WTC11 (cell line): ENCODE measurements around the gene MBD6. TPM values are rescaled to one million over a fixed set of nuclear protein-coding genes. Genes with fewer than 3 reads are reported as not detected.

Source experiments
- ATAC-seq: fragments of 200-7000 bp; cut with Tn5 transposase; 2 replicates; pipeline ENCODE4 v1.10.0; 2021; ENCODE audit warnings: mild to moderate bottlenecking, moderate library complexity
- CTCF ChIA-PET: fragments of 300-600 bp; sonication (Branson Sonifier 250); formaldehyde crosslinking; loops from one replicate; lab custom pipeline; 2021; ENCODE audit warnings: antibody characterized with exemption; lab: Charles Lee
- POLR2A ChIA-PET: fragments of 350-600 bp; sonication (Branson Sonifier 250); formaldehyde crosslinking; loops from one replicate; lab custom pipeline; 2021; ENCODE audit warnings: antibody characterized with exemption; lab: Charles Lee
- DNase-seq: peaks from one replicate; pipeline ENCODE4 v3.0.0; 2021; ENCODE audit warnings: low spot score
- H3K27ac Mint-ChIP-seq: 2 replicates; pipeline ENCODE4 v1.8.0; 2021; ENCODE audit warnings: mixed read lengths
- H3K27me3 Mint-ChIP-seq: 2 replicates; pipeline ENCODE4 v1.8.0; 2021; ENCODE audit warnings: low read depth, mild to moderate bottlenecking, moderate library complexity, mixed read lengths
- H3K36me3 Mint-ChIP-seq: 2 replicates; pipeline ENCODE4 v1.8.0; 2021; ENCODE audit warnings: mixed read lengths
- H3K4me1 Mint-ChIP-seq: 2 replicates; pipeline ENCODE4 v1.8.0; 2022; ENCODE audit warnings: mixed read lengths
- H3K4me3 Mint-ChIP-seq: 2 replicates; pipeline ENCODE4 v1.8.0; 2021; ENCODE audit warnings: mild to moderate bottlenecking, moderate library complexity, mixed read lengths
- H3K9me3 Mint-ChIP-seq: 2 replicates; pipeline ENCODE4 v1.8.0; 2021; ENCODE audit warnings: mixed read lengths
- ATF3 ChIP-seq: sonication (generic); formaldehyde crosslinking; conservative IDR thresholded peaks from 2 replicates; pipeline ENCODE4 v1.8.1; 2022; ENCODE audit warnings: mild to moderate bottlenecking, missing genetic modification reagents
- CDX4 ChIP-seq: fragments of 250-450 bp; sonication (Bioruptor Pico); IDR thresholded peaks from 2 replicates; pipeline ENCODE4 v1.9.0; 2021; ENCODE audit warnings: moderate library complexity, mild to moderate bottlenecking, inconsistent platforms, borderline replicate concordance
- CTCF ChIP-seq: fragments of 200-600 bp; IDR thresholded peaks from 2 replicates; pipeline ENCODE4 v1.8.0; 2022; ENCODE audit warnings: antibody characterized with exemption
- E2F5 ChIP-seq: sonication (generic); formaldehyde crosslinking; IDR thresholded peaks from 2 replicates; pipeline ENCODE4 v1.8.1; 2022; ENCODE audit warnings: mild to moderate bottlenecking, moderate library complexity, missing genetic modification reagents
- ERG ChIP-seq: fragments of 250-450 bp; sonication (Bioruptor Pico); IDR thresholded peaks from 2 replicates; pipeline ENCODE4 v1.8.0; 2021; ENCODE audit warnings: mild to moderate bottlenecking
- FOXP4 ChIP-seq: sonication (generic); formaldehyde crosslinking; IDR thresholded peaks from 2 replicates; pipeline ENCODE4 v1.8.0; 2022; ENCODE audit warnings: mild to moderate bottlenecking, missing genetic modification reagents
- PRDM15 ChIP-seq: sonication (generic); formaldehyde crosslinking; IDR thresholded peaks from 2 replicates; pipeline ENCODE4 v1.8.0; 2022; ENCODE audit warnings: missing genetic modification reagents
- PRRX2 ChIP-seq: fragments of 250-450 bp; sonication (Bioruptor Pico); IDR thresholded peaks from 2 replicates; pipeline ENCODE4 v1.8.0; 2021; ENCODE audit warnings: mild to moderate bottlenecking
- ZNF219 ChIP-seq: sonication (generic); formaldehyde crosslinking; IDR thresholded peaks from 2 replicates; pipeline ENCODE4 v1.8.0; 2023; ENCODE audit warnings: missing genetic modification reagents, mild to moderate bottlenecking, borderline replicate concordance
- ZNF317 ChIP-seq: sonication (generic); formaldehyde crosslinking; IDR thresholded peaks from 2 replicates; pipeline ENCODE4 v1.8.1; 2023; ENCODE audit warnings: low read depth, mild to moderate bottlenecking, moderate library complexity, missing genetic modification reagents, borderline replicate concordance
- ZSCAN18 ChIP-seq: fragments of 250-450 bp; sonication (Bioruptor Pico); IDR thresholded peaks from 2 replicates; pipeline ENCODE4 v2.1.2; 2022; ENCODE audit warnings: mild to moderate bottlenecking, moderate library complexity
- total RNA-seq: library from RNA; stranded (reverse); gene quantifications from 3 replicates; pipeline ENCODE4 v1.2.3, GENCODE V29; 2021

Gene MBD6
- total RNA-seq, 1 experiment from 2014 or later, result 46.3 TPM

- ATAC-seq, result no peak
- POLR2A ChIA-PET, result no interaction called here
- TF ChIP-seq ATF3 (no peak), PRRX2 (no peak), ERG (no peak), FOXP4 (CRISPR knock-in tag) (no peak), ZSCAN18 (CRISPR knock-in tag) (no peak), CTCF (no peak), E2F5 (CRISPR knock-in tag) (no peak), ZNF219 (no peak), CDX4 (CRISPR knock-in tag) (no peak), ZNF317 (CRISPR knock-in tag) (no peak), PRDM15 (CRISPR knock-in tag) (no peak)
- DNase-seq, result no peak
- CTCF ChIA-PET, result interaction anchor here (1.1 to 2.2 kb wide), 2 partner anchors 21 to 200 kb away, joined by 4 to 6 read pairs; partner anchors contain the start of gene DCTN2
- peaks cover 3% of the 10 kb centered on the region; the same call in 1 of the 2 replicates for H3K27me3 Mint-ChIP-seq
- H3K36me3 Mint-ChIP-seq, result peaks cover 16% of the 10 kb centered on the region
- no peak overlapping the region for H3K27ac Mint-ChIP-seq
- H3K4me1 Mint-ChIP-seq, result peaks cover 28% of the 10 kb centered on the region
- H3K4me3 Mint-ChIP-seq, result no peak overlapping the region
- H3K9me3 Mint-ChIP-seq, result no peaks in the 10 kb centered on the region
Measured at GRCh38 chr12:57525615-57526383, 3.2 kb downstream of the MBD6 start.
